GM12801 (cell line): Measurements from ENCODE around the gene MTA1.

Experiments
- CTCF ChIP-seq: IDR thresholded peaks from one replicate; pipeline ENCODE4 v1.5.1; 2011; ENCODE audit warnings: control low read depth; ENCODE audit not compliant: insufficient read length; ENCODE audit errors: extremely low read depth

The MTA1 gene

GRCh38 chr14:105486163-105486973 is 66.7 kb downstream of the MTA1 start, which contains the start of gene CRIP1:
Gene CRIP1 (plus strand): TSS chr14:105486886. CDS start chr14:105487260, 374 bp downstream.
- no peak for TF ChIP-seq CTCF

GRCh38 chr14:105486974-105487448 is 67.4 kb downstream of the MTA1 start:
- TF ChIP-seq CTCF, result no peak

GRCh38 chr14:105487449-105487985 is 67.9 kb downstream of the MTA1 start:
- no peak for TF ChIP-seq CTCF

GRCh38 chr14:105487986-105488777 is 68.6 kb downstream of the MTA1 start:
- TF ChIP-seq CTCF, result no peak

- TF ChIP-seq CTCF, result no peak
Measured at GRCh38 chr14:105488781-105489541, 69.3 kb downstream of the MTA1 start.

GRCh38 chr14:105489542-105490266 is 70.1 kb downstream of the MTA1 start:
- no peak for TF ChIP-seq CTCF
